DMS53 treated with DMSO at 0.1 percent for 48 hours (cell line): ENCODE measurements around the gene ZCWPW1.
"Not testable (repeated sequence)": the region's sequence is repeated elsewhere in the genome, so short reads cannot be mapped to it uniquely, and the experiment has no call there.

Source experiments
- DNase-seq: peaks from one replicate; lab custom pipeline; 2025; ENCODE audit not compliant: unreplicated experiment; lab: John Stamatoyannopoulos, UW

Gene ZCWPW1

GRCh38 chr7:100455206-100455605, 26.7 kb upstream of the ZCWPW1 start:
- no peak for DNase-seq

GRCh38 chr7:100453854-100454253, 25.4 kb upstream of the ZCWPW1 start:
- DNase-seq = not testable (repeated sequence)

GRCh38 chr7:100452513-100452912, 24.0 kb upstream of the ZCWPW1 start:
- no peak for DNase-seq

GRCh38 chr7:100449190-100449795, 20.8 kb upstream of the ZCWPW1 start:
- DNase-seq = no peak

GRCh38 chr7:100447363-100447762, 18.9 kb upstream of the ZCWPW1 start:
- DNase-seq = not testable (repeated sequence)

DNA sequence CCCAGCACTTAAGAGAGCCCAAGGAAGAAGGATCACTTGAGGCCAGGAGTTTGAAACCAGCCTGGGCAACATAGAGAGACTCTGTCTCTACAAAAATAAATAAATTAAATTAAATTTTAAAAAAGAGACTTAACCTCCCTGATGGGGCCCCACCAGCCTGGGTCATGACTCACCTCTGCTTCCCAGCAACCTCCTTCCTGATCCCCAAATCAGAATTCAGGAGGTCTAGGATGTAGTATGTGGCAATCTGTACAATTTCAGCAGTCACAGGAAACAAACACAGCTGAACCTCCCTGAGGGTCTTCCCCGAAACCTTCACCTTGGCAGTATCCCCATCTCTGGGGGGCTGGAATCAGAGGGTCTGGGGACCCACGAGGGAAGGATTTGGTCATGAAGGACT, 17.5 kb upstream of the ZCWPW1 start:
- no peak for DNase-seq

DNA sequence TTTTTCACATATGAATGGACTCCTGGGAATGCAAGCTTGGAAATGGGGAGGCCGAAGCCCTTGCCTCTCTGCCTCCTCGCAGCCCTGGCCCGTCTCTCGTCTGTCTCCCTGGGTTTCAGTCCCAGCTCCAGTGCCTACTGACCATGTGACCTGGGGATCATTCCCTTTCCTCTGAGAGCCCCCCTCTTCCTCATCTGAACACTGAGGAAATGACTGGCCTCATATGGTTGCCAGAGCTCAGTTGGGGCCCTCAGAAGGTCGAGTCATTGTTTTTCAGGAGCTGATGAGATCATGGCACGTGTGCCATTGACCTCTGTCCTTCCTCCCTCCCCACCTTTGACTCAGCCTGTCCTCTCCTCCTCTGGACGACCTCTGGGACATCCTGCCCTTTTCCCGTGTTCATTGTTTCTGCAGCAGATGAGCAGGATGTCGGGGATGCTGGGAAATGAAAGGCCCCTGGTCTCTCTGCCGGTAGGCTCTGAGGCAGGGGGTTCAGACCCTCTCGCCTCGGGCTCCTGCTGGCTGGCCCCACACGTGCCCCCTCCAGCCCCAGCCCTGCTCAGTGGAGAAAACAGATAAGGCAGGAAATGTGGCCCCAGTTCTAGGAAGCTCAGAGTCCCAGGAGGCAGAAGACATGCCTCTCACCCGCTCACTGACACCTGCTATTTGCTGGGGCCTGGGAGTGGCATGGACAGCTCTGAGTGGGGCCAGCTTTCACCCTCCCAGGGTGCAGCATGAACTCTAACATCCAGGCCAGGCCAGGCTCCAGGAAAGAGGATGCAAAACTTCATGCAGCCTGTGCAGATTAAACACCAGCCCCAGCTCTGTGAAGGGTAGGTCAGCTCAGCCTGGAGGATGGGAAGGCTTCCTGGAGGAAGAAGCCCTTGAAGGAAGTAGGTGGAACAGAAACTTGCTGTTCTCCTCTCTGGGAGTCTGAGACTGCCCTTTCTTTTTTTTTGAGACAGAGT, 16.1 kb upstream of the ZCWPW1 start:
- DNase-seq = peak; percentile 38

DNA sequence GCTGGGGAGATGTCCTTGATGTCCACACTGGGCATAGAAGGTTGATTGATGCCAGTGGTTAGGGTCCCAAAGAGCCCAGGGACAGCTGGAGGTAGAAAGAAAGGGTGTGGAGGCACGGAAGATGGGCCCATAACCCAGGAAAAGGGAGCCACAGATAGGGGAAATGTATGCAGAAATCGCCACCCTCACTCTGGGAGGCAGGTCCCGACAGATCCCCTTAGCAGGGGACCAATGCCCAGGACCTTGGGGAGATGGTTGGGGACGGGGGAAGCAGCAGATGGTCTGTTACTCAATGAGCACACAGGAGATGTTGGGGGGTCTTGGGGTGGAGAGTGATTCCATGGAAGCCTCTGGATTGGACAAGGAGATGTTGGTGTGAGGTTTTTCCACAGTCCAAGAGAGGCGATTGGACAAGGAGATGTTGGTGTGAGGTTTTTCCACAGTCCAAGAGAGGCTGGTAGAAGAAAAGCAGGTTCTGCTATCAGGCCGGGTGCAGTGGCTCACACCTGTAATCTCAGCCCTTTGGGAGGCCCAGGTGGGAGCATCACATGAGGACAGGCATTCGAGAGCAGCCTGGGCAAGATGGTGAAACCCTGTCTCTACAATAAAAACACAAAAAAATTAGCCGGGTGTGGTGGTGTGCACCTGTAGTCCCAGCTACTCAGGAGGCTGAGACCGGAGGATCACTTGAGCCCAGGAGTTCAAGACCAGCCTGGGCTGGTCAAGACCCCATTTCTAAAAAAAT, 14.8 kb upstream of the ZCWPW1 start:
- no peak for DNase-seq

DNA sequence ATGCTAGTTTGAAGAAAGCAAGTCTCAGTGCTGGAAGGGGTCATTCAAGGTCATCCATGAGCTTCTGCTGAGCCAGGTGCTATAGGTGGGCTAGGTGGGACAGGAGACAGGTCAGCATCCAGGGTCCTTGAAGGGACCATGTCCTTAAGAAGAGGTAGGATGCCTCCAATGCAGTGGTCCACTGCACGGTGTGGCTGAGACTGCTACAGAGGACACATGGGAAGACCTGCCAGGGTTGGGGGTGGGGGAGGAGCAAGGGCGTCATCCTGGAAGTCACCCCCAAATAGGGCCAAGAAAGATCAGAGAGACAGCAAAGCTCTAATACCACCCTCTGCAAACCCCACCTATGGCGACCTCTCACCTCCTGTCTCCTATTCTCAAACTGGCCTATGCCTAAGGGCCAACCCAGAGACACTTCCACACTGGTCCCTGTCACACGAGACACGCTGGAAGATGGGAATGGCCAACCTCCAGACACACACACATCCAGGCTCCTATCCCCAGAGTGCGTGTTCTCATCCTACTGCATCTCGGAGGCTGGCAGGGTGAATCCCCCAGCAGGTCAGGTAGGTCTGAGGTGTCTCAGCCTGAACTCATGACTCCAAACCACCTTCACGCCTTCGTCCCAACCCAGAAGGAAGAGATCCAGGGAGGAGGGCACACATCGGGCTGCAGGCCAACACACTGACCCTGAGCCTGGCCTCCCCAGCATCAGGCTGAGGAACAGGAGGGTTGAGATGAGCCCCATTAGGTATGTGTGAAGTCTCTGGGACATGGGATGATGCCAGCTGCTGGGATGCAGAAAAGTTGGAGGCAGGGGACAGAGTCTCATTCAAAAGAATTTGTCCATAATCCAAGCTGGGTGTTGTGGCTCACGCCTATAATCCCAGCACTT, 13.4 kb upstream of the ZCWPW1 start:
- DNase-seq = no peak

DNA sequence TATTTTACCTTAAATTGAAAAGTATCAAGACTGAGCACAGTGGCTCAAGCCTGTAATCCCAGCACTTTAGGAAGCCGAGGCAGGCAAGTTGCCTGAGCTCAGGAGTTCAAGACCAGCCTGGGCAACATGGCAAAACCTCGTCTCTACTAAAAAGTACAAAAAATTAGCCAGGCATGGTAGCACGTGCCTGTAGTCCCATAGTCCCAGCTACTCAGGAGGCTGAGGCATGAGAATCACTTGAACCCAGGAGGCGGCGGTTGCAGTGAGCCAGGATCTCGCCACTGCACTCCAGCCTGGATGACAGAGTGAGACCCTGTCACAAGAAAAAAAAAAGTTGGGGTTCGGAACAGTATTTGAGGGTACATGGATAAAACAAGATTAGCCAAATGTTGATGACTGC, 10.7 kb upstream of the ZCWPW1 start:
- DNase-seq = not testable (repeated sequence)

DNA sequence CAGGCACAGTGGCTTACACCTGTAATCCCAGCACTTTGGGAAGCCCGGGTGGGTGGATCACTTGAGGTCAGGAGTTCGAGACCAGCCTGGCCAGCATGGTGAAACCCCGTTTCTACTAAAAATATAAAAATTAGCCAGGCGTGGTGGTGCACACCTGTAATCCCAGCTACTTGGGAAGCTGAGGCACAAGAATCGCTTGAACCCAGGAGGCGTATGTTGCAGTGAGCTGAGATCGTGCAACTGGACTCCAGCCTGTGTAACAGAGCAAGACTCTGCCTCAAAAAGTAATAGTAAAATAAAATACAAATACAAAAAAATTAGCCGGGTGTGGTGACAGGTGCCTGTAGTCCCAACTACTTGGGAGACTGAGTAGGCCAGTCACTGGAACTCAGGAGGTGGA, 10.2 kb upstream of the ZCWPW1 start:
- DNase-seq = not testable (repeated sequence)

GRCh38 chr7:100438172-100438571, 9.7 kb upstream of the ZCWPW1 start:
- no peak for DNase-seq

GRCh38 chr7:100437150-100438100, 8.9 kb upstream of the ZCWPW1 start:
- no peak for DNase-seq

GRCh38 chr7:100435401-100436304, 7.2 kb upstream of the ZCWPW1 start:
- DNase-seq = peak; percentile 33

DNA sequence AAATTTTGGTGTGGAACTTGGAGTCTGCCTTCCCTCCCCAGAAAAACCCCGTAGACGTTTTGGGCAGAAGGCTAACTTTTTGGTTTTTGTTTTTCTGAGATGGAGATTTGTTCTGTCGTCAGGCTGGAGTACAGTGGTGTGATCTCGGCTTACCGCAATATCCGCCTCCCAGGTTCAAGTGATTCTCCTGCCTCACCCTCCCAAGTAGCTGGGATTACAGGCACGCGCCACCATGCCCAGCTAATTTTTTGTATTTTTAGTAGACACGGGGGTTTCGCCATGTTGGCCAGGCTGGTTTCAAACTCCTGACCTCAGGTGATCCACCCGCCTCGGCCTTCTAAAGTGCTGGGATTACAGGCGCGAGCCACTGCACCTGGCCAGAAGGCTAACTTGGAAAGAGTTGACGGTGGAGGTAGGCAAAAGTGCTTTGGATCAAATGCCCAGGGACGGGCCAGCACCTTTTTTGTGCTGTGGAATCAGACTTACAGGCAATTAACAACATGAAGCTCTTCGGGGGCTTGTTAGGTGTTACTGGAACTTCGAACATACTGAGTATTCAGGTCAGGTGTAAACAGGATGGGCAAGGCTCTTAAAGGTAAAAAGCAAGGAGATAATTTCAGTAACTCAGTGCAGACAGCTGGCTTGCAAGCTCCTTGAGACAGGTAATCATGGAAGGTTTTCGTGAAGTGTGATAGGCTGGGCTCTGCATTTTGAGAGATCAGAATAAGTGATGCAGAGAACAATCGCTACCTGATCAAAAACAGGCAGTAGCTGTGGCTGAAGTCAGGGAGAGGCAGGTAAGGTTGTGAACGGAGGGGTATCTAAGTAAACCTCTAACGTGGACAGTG, 6.0 kb upstream of the ZCWPW1 start:
- DNase-seq = no peak

- DNase-seq = no peak
Measured at GRCh38 chr7:100433592-100434296, 5.2 kb upstream of the ZCWPW1 start.

- no peak for DNase-seq
Measured at GRCh38 chr7:100433276-100433591, 4.7 kb upstream of the ZCWPW1 start.
